Common myeloid progenitor, CD34-positive (primary cell): ENCODE data around the gene PEA15.

Source experiments
- CTCF ChIA-PET: fragments of 350-600 bp; sonication (Branson Sonifier 250); formaldehyde crosslinking; loops from one replicate; lab custom pipeline; 2021; ENCODE audit warnings: antibody characterized with exemption; lab: Charles Lee
- POLR2A ChIA-PET: fragments of 350-600 bp; sonication (Branson Sonifier 250); formaldehyde crosslinking; loops from one replicate; lab custom pipeline; 2021; ENCODE audit warnings: antibody characterized with exemption; lab: Charles Lee
- DNase-seq, 3 donors: peaks; one replicate each; pipeline versions ENCODE4 v3.0.0 to v3.0.0-alpha.2; 2013
- H3K27ac ChIP-seq, 2 experiments: 1 replicate in 1 of 2; 2 replicates in 1 of 2; pipeline ENCODE4 v1.7.0; 2013; ENCODE audit warnings: inconsistent platforms in 2 of 2, low read length in 2 of 2, mild to moderate bottlenecking in 2 of 2, low read depth in 1 of 2, moderate library complexity in 1 of 2; ENCODE audit not compliant: severe bottlenecking in 2 of 2, insufficient read depth in 1 of 2, poor library complexity in 1 of 2
- H3K27me3 ChIP-seq, 5 experiments: replicated peaks in 2 of 5; 1 replicate in 3 of 5; 2 replicates in 2 of 5; pipeline versions ENCODE4 v1.6.1 to v1.7.0; 2013; ENCODE audit warnings: low read length in 4 of 5, mild to moderate bottlenecking in 2 of 5, moderate library complexity in 2 of 5, inconsistent platforms in 1 of 5; ENCODE audit not compliant: insufficient read depth in 5 of 5, control insufficient read depth in 4 of 5
- H3K36me3 ChIP-seq, 4 experiments: 1 replicate in 2 of 4; 2 replicates in 2 of 4; pipeline versions ENCODE4 v1.6.1 to v1.7.0; 2013; ENCODE audit warnings: low read length in 3 of 4, control low read depth in 1 of 4, mild to moderate bottlenecking in 1 of 4; ENCODE audit not compliant: control insufficient read depth in 4 of 4, insufficient read depth in 4 of 4
- H3K4me1 ChIP-seq, 4 experiments: 1 replicate in 3 of 4; 2 replicates in 1 of 4; pipeline versions ENCODE4 v1.6.1 to v1.7.1; 2013; ENCODE audit warnings: low read length in 3 of 4, mild to moderate bottlenecking in 3 of 4, control low read depth in 1 of 4, inconsistent platforms in 1 of 4, moderate library complexity in 1 of 4; ENCODE audit not compliant: control insufficient read depth in 4 of 4, insufficient read depth in 4 of 4; ENCODE audit errors: control extremely low read depth in 1 of 4
- H3K4me3 ChIP-seq, 7 experiments: 1 replicate in 4 of 7; 2 replicates in 3 of 7; pipeline versions ENCODE4 v1.5.1 to v1.7.0; 2013; ENCODE audit warnings: mild to moderate bottlenecking in 7 of 7, low read length in 6 of 7, moderate library complexity in 6 of 7, inconsistent platforms in 2 of 7, low read depth in 2 of 7, control low read depth in 1 of 7; ENCODE audit not compliant: insufficient read depth in 4 of 7, control insufficient read depth in 1 of 7; ENCODE audit errors: extremely low read depth in 1 of 7
- H3K9me3 ChIP-seq, 5 experiments: 1 replicate in 4 of 5; 2 replicates in 1 of 5; pipeline versions ENCODE4 v1.6.1 to v1.7.1; 2013; ENCODE audit warnings: low read length in 4 of 5, mild to moderate bottlenecking in 2 of 5, inconsistent platforms in 1 of 5, low read depth in 1 of 5, moderate library complexity in 1 of 5; ENCODE audit not compliant: control insufficient read depth in 4 of 5, insufficient read depth in 2 of 5; ENCODE audit errors: control extremely low read depth in 1 of 5
- WGBS: methylation state at CpG from one replicate; pipeline ENCODE4 v1.1.5; 2013; ENCODE audit not compliant: insufficient coverage; 5-methylcytosine and 5-hydroxymethylcytosine counted together

The PEA15 gene

GRCh38 chr1:160228431-160228830 is 23.2 kb downstream of the PEA15 start:
- Histone ChIP-seq H3K27me3 (no peaks in the 10 kb centered on the region), H3K4me3 (no peak overlapping the region), H3K36me3 (peaks cover 23 to 90% (median 59%) of the 10 kb centered on the region in 4 experiments), H3K4me1 (no peaks in the 10 kb centered on the region), H3K9me3 (no peaks in the 10 kb centered on the region), H3K27ac (no peak overlapping the region)
- ChIA-PET POLR2A (no interaction called here), CTCF (interaction anchor here (0.6 to 3.5 kb wide), 11 partner anchors 8 to 141 kb away, joined by 3 to 13 read pairs (median 4); no protein-coding TSS in a partner anchor)
- DNase-seq, result no peak

GRCh38 chr1:160232911-160233310 is 27.7 kb downstream of the PEA15 start:
- Histone ChIP-seq H3K4me3 (no peak overlapping the region), H3K9me3 (no peaks in the 10 kb centered on the region), H3K4me1 (no peaks in the 10 kb centered on the region), H3K27me3 (no peaks in the 10 kb centered on the region), H3K36me3 (peaks cover 30 to 87% (median 52%) of the 10 kb centered on the region in 4 experiments), H3K27ac (peak overlapping the region; percentile 50 to 59)
- DNase-seq, result peak; percentile 14 to 52 (median 49)
- ChIA-PET CTCF (interaction anchor here (0.7 to 14.0 kb wide), 6 partner anchors 10 to 123 kb away, joined by 3 to 101 read pairs (median 3); no protein-coding TSS in a partner anchor), POLR2A (no interaction called here)

- H3K27ac ChIP-seq, result no peak overlapping the region
- ChIA-PET POLR2A (no interaction called here), CTCF (interaction anchor here (0.9 to 14.0 kb wide), 3 partner anchors 14 to 53 kb away, joined by 4 to 101 read pairs (median 5); no protein-coding TSS in a partner anchor)
- H3K4me1 ChIP-seq, result no peaks in the 10 kb centered on the region
- no peak for DNase-seq
- no peak overlapping the region for H3K4me3 ChIP-seq
- H3K9me3 ChIP-seq, result no peaks in the 10 kb centered on the region
- H3K27me3 ChIP-seq, result no peaks in the 10 kb centered on the region
- 100% methylated on average over 3 of the region's 5 CpGs for WGBS
- H3K36me3 ChIP-seq, result peaks cover 30 to 80% (median 56%) of the 10 kb centered on the region in 4 experiments
Observed at GRCh38 chr1:160236806-160237205, 31.6 kb downstream of the PEA15 start.

GRCh38 chr1:160237558-160237957 is 32.4 kb downstream of the PEA15 start:
- CTCF ChIA-PET, result interaction anchor here (0.8 to 14.0 kb wide), 3 partner anchors 14 to 53 kb away, joined by 3 to 101 read pairs (median 4); no protein-coding TSS in a partner anchor
- H3K4me3 ChIP-seq, result no peak overlapping the region
- H3K4me1 ChIP-seq, result no peaks in the 10 kb centered on the region
- no peak overlapping the region for H3K27ac ChIP-seq
- POLR2A ChIA-PET, result no interaction called here
- WGBS, result no CpG with 5 or more reads among the region's 2 CpGs
- H3K9me3 ChIP-seq, result no peaks in the 10 kb centered on the region
- no peak for DNase-seq
- no peaks in the 10 kb centered on the region for H3K27me3 ChIP-seq
- peaks cover 32 to 82% (median 56%) of the 10 kb centered on the region in 4 experiments for H3K36me3 ChIP-seq

GRCh38 chr1:160238408-160238807 is 33.2 kb downstream of the PEA15 start:
- Histone ChIP-seq H3K27ac (peak overlapping the region in 1 of 2 experiments; percentile 5), H3K9me3 (no peaks in the 10 kb centered on the region), H3K4me1 (no peaks in the 10 kb centered on the region), H3K27me3 (no peaks in the 10 kb centered on the region), H3K4me3 (no peak overlapping the region), H3K36me3 (peaks cover 32 to 87% (median 61%) of the 10 kb centered on the region in 4 experiments)
- POLR2A ChIA-PET, result no interaction called here
- CTCF ChIA-PET, result interaction anchor here (0.8 to 14.0 kb wide), 3 partner anchors 13 to 161 kb away, joined by 3 to 101 read pairs (median 3); no protein-coding TSS in a partner anchor
- no peak for DNase-seq
- WGBS, result 100% methylated on average over 5 of the region's 5 CpGs

GRCh38 chr1:160239582-160240299 is 34.6 kb downstream of the PEA15 start:
- H3K27me3 ChIP-seq, result no peaks in the 10 kb centered on the region
- H3K27ac ChIP-seq, result no peak overlapping the region
- WGBS, result 97% methylated on average over 23 of the region's 24 CpGs
- no peaks in the 10 kb centered on the region for H3K4me1 ChIP-seq
- CTCF ChIA-PET, result interaction anchor here (1.0 to 14.0 kb wide), 6 partner anchors 11 to 162 kb away, joined by 3 to 101 read pairs (median 6); no protein-coding TSS in a partner anchor
- no peak overlapping the region for H3K4me3 ChIP-seq
- POLR2A ChIA-PET, result interaction anchor here (0.6 kb wide), 1 partner anchor 84 kb away, joined by 5 read pairs; no protein-coding TSS in a partner anchor
- H3K9me3 ChIP-seq, result no peaks in the 10 kb centered on the region
- peaks cover 24 to 81% (median 58%) of the 10 kb centered on the region in 4 experiments for H3K36me3 ChIP-seq
- no peak for DNase-seq

GRCh38 chr1:160243767-160244166 is 38.6 kb downstream of the PEA15 start:
- no peak overlapping the region for H3K4me3 ChIP-seq
- no peak for DNase-seq
- no peaks in the 10 kb centered on the region for H3K9me3 ChIP-seq
- H3K36me3 ChIP-seq, result peaks cover 9 to 55% (median 30%) of the 10 kb centered on the region in 4 experiments
- POLR2A ChIA-PET, result interaction anchor here (0.6 kb wide), 2 partner anchors 8 to 193 kb away, joined by 3 read pairs; no protein-coding TSS in a partner anchor
- peak overlapping the region in 1 of 2 experiments; percentile 44 for H3K27ac ChIP-seq
- no peaks in the 10 kb centered on the region for H3K27me3 ChIP-seq
- CTCF ChIA-PET, result interaction anchor here (0.6 to 14.0 kb wide), 9 partner anchors 7 to 142 kb away, joined by 3 to 101 read pairs (median 6); no protein-coding TSS in a partner anchor
- H3K4me1 ChIP-seq, result no peaks in the 10 kb centered on the region
